Measurements from ENCODE around the gene PIGM. TPM values are rescaled to one million over a fixed set of nuclear protein-coding genes. Genes with fewer than 3 reads are reported as not detected.

Gene PIGM
- total RNA-seq, 4 donors from 2014 or later: 3.2 to 8.2 (median 4.9) TPM

DNA sequence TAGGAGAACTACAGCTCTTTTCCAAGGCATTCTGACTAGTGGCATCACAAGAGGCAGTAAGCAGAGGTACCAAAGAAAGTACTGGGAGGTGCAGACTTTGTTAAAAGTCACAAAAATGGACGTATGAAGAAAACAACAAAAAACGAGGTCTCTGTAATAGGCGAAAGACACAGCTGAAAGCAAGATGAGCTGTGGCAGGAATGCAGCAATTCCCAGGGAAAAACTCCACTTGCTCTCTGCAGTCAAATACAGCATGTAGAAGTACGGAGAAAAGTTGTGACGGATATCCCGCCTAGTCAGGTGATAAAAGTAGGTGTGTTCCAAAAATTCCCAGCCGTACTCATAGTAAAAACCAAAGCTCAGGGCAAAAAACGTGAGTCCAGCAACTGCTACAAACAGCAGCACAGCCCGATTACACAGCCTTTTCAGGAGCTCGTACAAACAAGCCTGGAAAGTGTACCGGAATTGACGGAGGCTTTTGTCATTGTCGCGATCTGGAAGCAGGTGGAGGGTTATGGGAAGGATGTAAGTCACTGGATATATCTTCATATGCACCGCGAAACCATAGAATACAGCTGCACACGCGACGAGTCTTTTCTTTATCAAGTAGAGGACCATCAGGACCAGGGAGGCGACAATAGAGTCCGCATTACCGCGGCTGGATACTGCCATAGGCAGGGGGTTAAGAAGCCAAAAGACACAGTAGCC lies 979 bp downstream of the PIGM start:
- intact Hi-C loops (cut with DNase I; ENCODE audit: low total_unique reads): no loop called here
- in situ Hi-C loops (cut with MboI; ENCODE audit: low pct_ligation_motif_present in 1 of 4, low pct_unique_long_range_greater_than_20kb in 1 of 4, low sequenced_read_pairs in 3 of 4): no loop called here
- WGBS, 2 donors (ENCODE audit: low coverage in 1 of 2): 11 to 13% methylated on average over 6 to 23 of the region's 23 CpGs
- peaks cover 6 to 21% (median 16%) of the 10 kb centered on the region in 4 donors for H3K4me1 ChIP-seq
- H3K36me3 ChIP-seq: no peaks in the 10 kb centered on the region
- H3K27ac ChIP-seq: peak overlapping the region; percentile 81 to 87 (median 82)
- H3K27me3 ChIP-seq: no peaks in the 10 kb centered on the region
- peak overlapping the region; percentile 62 to 83 (median 68) for H3K4me3 ChIP-seq
- no peaks in the 10 kb centered on the region for H3K9me3 ChIP-seq
- TF ChIP-seq POLR2AphosphoS5 (IDR thresholded peaks at IDR 0.05): no peak
- TF ChIP-seq, protein P1, sequence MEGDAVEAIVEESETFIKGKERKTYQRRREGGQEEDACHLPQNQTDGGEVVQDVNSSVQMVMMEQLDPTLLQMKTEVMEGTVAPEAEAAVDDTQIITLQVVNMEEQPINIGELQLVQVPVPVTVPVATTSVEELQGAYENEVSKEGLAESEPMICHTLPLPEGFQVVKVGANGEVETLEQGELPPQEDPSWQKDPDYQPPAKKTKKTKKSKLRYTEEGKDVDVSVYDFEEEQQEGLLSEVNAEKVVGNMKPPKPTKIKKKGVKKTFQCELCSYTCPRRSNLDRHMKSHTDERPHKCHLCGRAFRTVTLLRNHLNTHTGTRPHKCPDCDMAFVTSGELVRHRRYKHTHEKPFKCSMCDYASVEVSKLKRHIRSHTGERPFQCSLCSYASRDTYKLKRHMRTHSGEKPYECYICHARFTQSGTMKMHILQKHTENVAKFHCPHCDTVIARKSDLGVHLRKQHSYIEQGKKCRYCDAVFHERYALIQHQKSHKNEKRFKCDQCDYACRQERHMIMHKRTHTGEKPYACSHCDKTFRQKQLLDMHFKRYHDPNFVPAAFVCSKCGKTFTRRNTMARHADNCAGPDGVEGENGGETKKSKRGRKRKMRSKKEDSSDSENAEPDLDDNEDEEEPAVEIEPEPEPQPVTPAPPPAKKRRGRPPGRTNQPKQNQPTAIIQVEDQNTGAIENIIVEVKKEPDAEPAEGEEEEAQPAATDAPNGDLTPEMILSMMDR (IDR thresholded peaks at IDR 0.05): no peak
- TF ChIP-seq EP300 (IDR thresholded peaks at IDR 0.05; ENCODE audit: low read depth): no peak
- no peak for TF ChIP-seq POLR2A (IDR thresholded peaks at IDR 0.05)
- peak; percentile 11 for DNase-seq

DNA sequence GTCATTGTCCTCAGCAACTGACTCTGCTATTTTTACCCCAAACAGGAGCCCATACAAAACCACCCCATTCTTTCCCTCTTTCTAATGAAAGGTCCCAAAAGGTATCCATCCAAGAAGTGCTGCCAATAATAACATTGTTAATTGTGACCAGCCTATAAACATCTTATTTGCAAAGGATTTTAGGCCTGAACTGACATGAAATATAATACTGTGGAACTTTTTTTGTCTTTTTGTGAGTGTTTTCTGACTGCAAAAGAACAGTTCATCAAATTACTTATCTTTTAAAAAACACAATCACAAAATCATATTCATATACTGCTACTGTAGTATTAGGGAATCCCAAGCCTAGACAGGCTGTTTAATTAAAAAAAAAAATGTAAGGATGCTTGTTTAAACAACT lies 3.4 kb downstream of the PIGM start:
- no peaks in the 10 kb centered on the region for H3K36me3 ChIP-seq
- no peaks in the 10 kb centered on the region for H3K27me3 ChIP-seq
- peaks cover 6 to 30% (median 16%) of the 10 kb centered on the region in 4 donors for H3K4me1 ChIP-seq
- H3K4me3 ChIP-seq: no peak overlapping the region
- in situ Hi-C loops (cut with MboI; ENCODE audit: low pct_ligation_motif_present in 1 of 4, low pct_unique_long_range_greater_than_20kb in 1 of 4, low sequenced_read_pairs in 3 of 4): no loop called here
- no peak for TF ChIP-seq EP300 (IDR thresholded peaks at IDR 0.05; ENCODE audit: low read depth)
- no peak for TF ChIP-seq POLR2AphosphoS5 (IDR thresholded peaks at IDR 0.05)
- TF ChIP-seq, protein P1 (IDR thresholded peaks at IDR 0.05): no peak
- no peak for TF ChIP-seq POLR2A (IDR thresholded peaks at IDR 0.05)
- intact Hi-C loops (cut with DNase I; ENCODE audit: low total_unique reads): no loop called here
- no peaks in the 10 kb centered on the region for H3K9me3 ChIP-seq
- no peak overlapping the region for H3K27ac ChIP-seq
- DNase-seq: no peak

DNA sequence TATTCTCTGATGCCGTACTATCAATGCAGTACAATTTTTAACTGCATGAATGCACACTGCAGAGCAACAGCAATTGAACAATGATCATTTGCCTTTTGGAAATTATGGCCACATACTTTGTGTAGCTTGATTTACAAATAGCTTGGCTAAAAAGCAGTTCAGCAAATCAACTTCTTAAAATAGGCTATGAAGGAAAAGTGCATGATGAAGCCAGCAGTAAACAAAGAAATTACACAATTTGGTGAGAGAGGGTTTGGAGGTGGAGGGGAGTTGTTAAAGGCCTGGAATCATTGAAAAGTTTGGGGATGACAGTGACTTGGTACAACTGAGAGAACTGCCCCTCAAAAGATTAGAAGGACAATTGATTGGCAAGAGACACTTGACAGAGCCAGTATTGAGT lies 6.5 kb downstream of the PIGM start:
- DNase-seq: no peak
- H3K9me3 ChIP-seq: no peaks in the 10 kb centered on the region
- in situ Hi-C loops (cut with MboI; ENCODE audit: low pct_ligation_motif_present in 1 of 4, low pct_unique_long_range_greater_than_20kb in 1 of 4, low sequenced_read_pairs in 3 of 4): no loop called here
- H3K4me1 ChIP-seq: peaks cover 0 to 15% (median 4%) of the 10 kb centered on the region in 4 donors
- no peaks in the 10 kb centered on the region for H3K27me3 ChIP-seq
- no peak for TF ChIP-seq EP300 (IDR thresholded peaks at IDR 0.05; ENCODE audit: low read depth)
- no peak for TF ChIP-seq POLR2A (IDR thresholded peaks at IDR 0.05)
- no peak for TF ChIP-seq POLR2AphosphoS5 (IDR thresholded peaks at IDR 0.05)
- TF ChIP-seq, protein P1 (IDR thresholded peaks at IDR 0.05): no peak
- intact Hi-C loops (cut with DNase I; ENCODE audit: low total_unique reads): no loop called here
- H3K27ac ChIP-seq: no peak overlapping the region
- WGBS, 2 donors (ENCODE audit: low coverage in 1 of 2): 86 to 92% methylated on average over 1 of the region's 1 CpG
- H3K4me3 ChIP-seq: no peak overlapping the region
- no peaks in the 10 kb centered on the region for H3K36me3 ChIP-seq

DNA sequence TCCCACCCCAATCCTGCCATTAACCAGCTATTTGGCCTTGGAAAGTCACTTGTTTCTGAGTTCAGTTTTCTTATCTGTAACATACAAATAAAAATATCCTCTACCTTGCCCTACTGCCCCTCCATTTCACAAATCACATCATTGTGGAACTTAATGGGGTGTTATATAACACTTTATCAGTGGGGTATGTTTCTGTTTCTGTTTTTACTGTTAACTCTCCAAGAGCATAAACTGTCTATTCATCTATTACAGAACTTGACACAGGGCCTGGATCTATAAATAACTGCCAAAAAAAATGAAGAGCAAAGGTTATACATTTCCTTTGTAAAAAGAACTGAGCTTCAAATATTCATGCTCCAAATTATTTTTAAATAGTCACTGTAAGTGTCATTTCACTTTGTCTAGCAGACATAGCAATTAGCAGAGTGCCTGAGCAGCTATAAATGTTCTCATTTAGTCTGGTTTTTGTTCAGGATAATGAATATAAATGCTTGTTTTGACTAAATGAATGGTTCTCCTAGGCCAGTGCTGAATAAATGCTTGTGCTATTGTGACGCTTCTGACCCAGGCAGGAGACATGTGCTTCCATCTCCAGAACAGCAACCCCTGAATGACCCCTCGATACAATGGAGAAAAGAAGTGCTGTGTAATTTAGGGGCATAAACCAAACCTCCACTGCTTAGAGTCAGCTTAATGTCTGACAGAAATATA lies 7.4 kb downstream of the PIGM start:
- in situ Hi-C loops (cut with MboI; ENCODE audit: low pct_ligation_motif_present in 1 of 4, low pct_unique_long_range_greater_than_20kb in 1 of 4, low sequenced_read_pairs in 3 of 4): loop anchor here in 3 of 4 donors (25.0 kb wide), 1 partner anchor 237 kb away; the partner anchor contains the start of gene DUSP23 (in 3 of the 3)
- intact Hi-C loops (cut with DNase I; ENCODE audit: low total_unique reads): no loop called here
- TF ChIP-seq POLR2A (IDR thresholded peaks at IDR 0.05) (no peak), POLR2AphosphoS5 (IDR thresholded peaks at IDR 0.05) (no peak), EP300 (IDR thresholded peaks at IDR 0.05; ENCODE audit: low read depth) (no peak)
- TF ChIP-seq, protein P1 (IDR thresholded peaks at IDR 0.05): no peak
- no peak overlapping the region for H3K4me3 ChIP-seq
- H3K27me3 ChIP-seq: no peaks in the 10 kb centered on the region
- DNase-seq: no peak
- no peaks in the 10 kb centered on the region for H3K36me3 ChIP-seq
- no peaks in the 10 kb centered on the region for H3K9me3 ChIP-seq
- H3K4me1 ChIP-seq: peaks cover 0 to 9% (median 0%) of the 10 kb centered on the region in 4 donors
- WGBS, 2 donors (ENCODE audit: low coverage in 1 of 2): 62% methylated on average over 2 of the region's 2 CpGs; no CpG with 5 or more reads in 1 of the 2 donors
- H3K27ac ChIP-seq: no peak overlapping the region

Measured in transverse colon (tissue), 4 donors.